Measurements from ENCODE around the gene SLC26A1.

DNA sequence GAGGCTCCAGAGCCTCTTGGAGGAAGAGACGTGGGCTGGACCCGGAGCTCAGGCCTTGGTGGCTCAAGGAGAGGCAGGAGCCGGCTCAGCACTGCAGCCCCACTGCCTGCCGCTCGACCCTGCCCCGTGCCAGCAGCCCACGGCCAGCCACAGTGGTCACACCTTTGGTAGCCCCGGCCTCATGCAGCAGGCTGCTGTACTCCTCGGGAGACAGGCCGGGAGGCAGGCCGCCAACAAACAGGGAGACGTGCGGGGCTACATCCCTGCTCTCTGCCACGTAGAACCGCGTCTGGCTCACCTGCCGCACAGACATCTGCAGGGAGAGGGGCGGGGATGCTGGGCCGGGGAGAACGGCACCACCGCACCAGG is 27.5 kb downstream of the SLC26A1 start:
- TF ChIP-seq, protein P1, sequence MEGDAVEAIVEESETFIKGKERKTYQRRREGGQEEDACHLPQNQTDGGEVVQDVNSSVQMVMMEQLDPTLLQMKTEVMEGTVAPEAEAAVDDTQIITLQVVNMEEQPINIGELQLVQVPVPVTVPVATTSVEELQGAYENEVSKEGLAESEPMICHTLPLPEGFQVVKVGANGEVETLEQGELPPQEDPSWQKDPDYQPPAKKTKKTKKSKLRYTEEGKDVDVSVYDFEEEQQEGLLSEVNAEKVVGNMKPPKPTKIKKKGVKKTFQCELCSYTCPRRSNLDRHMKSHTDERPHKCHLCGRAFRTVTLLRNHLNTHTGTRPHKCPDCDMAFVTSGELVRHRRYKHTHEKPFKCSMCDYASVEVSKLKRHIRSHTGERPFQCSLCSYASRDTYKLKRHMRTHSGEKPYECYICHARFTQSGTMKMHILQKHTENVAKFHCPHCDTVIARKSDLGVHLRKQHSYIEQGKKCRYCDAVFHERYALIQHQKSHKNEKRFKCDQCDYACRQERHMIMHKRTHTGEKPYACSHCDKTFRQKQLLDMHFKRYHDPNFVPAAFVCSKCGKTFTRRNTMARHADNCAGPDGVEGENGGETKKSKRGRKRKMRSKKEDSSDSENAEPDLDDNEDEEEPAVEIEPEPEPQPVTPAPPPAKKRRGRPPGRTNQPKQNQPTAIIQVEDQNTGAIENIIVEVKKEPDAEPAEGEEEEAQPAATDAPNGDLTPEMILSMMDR (conservative IDR thresholded peaks at IDR 0.05; ENCODE audit: low read length), result no peak
- TF ChIP-seq EZH2phosphoT487 (IDR thresholded peaks at IDR 0.05; ENCODE audit: borderline replicate concordance, low read depth, low read length), result no peak

Data from OCI-LY7 (cell line).